HG02943 (cell line): ENCODE data around the gene CCDC87.
"Not testable (repeated sequence)": the region's sequence is repeated elsewhere in the genome, so short reads cannot be mapped to it uniquely, and the experiment has no call there.

Experiments
- ATAC-seq: cut with Tn5 transposase; IDR thresholded peaks from one replicate; pipeline ENCODE4 v1.9.1; 2021; ENCODE audit warnings: mild to moderate bottlenecking, low read depth, moderate library complexity; ENCODE audit not compliant: unreplicated experiment

CCDC87 gene

GRCh38 chr11:66582565-66583147 is 10.2 kb downstream of the CCDC87 start:
- not testable (repeated sequence) for ATAC-seq

DNA sequence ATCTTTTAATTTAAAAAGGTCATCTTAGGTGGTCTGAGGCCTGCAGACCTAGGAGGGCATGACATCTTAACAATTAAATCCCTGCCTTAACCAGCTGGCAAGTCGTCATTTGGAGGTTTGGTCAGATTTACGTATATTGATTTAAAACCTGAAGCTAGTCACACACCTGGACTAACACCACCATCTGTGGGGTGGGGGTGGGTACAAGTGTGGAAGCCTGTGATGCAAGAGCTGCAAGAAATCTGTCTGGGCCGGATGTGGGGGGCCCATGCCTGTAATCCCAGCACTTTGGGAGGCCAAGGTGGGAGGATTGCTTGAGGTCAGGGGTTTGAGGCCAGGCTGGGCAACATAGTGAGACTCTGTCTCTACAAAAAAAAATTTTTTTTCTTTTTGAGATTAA is 11.6 kb downstream of the CCDC87 start:
- ATAC-seq, result no peak

- ATAC-seq, result no peak
Measured at GRCh38 chr11:66580803-66581202, 12.1 kb downstream of the CCDC87 start.

GRCh38 chr11:66579017-66579606 is 13.8 kb downstream of the CCDC87 start:
- ATAC-seq, result no peak

GRCh38 chr11:66570850-66571180 is 22.0 kb downstream of the CCDC87 start:
- no peak for ATAC-seq

DNA sequence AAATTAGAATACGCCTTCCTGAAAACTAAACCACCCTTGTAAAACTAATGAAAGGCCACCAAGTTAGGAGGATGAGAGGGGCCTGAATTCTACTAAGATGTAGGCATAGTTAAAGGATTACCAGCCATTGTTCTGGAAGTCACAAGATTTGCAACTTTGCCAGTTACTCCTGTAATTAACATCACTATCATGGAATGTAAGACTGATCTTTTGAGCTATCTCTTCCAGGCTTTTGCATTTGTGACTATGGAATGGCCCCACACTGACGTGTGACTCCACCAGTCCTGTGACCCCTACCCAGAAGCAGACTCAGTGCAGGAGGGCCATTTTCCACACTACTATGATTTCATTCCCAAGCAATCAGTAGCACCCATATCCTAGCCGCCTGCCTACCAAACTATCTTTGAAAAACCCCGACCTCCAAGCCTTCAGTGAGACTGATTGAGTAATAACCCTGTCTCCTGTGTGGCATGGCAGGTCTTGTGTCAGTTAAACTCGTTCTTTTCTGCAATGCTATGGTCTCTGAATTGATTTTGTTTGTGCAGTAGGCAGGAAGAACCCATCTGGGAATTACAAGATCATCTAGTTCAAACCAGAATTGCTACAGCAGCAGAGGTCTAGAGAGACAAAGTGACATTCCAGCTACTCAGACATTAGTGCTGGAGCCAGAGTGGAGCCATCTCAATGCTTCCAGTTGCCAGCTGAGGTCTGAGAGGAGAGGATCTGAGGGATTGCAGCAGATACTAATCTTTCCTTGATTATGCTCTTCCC is 22.6 kb downstream of the CCDC87 start:
- ATAC-seq, result no peak

DNA sequence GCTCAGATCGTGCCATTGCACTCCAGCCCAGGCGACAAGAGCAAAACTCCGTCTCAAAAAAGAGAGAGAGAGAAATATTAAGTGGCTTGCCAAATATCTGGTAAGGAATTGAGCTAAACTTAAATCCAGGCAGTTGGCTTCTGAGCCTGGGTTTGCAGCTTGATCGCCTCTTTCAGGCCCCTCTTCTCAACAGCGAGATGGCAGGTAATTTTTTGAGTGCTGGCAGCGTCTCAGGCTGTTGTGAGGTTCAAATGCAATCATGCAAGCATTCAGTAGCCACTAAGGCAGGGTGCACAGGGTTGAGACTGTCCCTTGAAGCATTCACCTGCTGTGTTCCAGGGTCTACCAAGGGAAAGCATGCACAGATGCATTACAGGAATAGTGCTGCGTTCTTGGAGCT is 23.8 kb downstream of the CCDC87 start:
- no peak for ATAC-seq

GRCh38 chr11:66568124-66568916 is 24.5 kb downstream of the CCDC87 start, which contains the start of gene CTSF:
Gene CTSF (minus strand): TSS chr11:66568606. CDS start chr11:66568486, 120 bp downstream.
- ATAC-seq, result no peak

DNA sequence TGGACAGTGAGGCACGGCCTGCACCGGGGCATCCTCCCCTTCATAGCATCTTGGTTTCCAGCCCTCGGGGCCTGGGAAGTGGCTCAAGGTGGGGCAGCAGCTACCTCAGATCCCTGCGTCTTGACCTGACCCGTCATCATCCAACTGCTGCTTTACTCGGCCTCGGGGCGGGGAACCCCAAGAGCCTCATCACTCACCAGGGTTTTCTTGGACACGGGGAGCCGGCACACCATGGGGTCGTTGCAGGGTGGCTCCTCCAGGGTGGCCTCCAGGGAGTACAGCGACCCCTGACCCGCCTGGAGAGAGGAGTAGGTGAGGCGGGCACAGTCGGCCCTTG is 25.1 kb downstream of the CCDC87 start:
- ATAC-seq, result no peak

- no peak for ATAC-seq
Measured at GRCh38 chr11:66566221-66566620, 26.6 kb downstream of the CCDC87 start.

- no peak for ATAC-seq
Measured at GRCh38 chr11:66564984-66565383, 27.9 kb downstream of the CCDC87 start.

- no peak for ATAC-seq
Measured at GRCh38 chr11:66564538-66564937, 28.3 kb downstream of the CCDC87 start.

- ATAC-seq, result no peak
Measured at GRCh38 chr11:66563832-66564231, 29.0 kb downstream of the CCDC87 start.

GRCh38 chr11:66562907-66563583 is 29.8 kb downstream of the CCDC87 start:
- no peak for ATAC-seq

DNA sequence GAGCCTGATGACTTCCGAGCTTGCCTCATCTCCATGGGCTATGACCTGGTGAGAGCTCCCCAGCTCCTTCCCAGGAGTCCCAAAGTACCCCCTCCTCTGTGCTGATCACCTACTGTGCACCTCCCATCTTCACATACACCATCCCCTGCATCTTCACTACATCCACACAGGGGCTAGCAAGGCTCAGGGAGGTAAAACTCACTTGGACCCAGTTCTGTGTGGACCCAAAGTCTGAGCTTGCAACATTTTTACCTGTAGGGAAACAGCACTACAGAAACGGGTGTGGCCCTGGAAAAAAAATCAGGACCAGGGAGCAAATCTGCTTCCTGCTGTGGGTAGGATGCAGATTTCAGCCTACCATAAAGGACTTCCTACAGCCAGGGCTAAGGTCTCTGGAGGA is 30.6 kb downstream of the CCDC87 start:
- no peak for ATAC-seq

DNA sequence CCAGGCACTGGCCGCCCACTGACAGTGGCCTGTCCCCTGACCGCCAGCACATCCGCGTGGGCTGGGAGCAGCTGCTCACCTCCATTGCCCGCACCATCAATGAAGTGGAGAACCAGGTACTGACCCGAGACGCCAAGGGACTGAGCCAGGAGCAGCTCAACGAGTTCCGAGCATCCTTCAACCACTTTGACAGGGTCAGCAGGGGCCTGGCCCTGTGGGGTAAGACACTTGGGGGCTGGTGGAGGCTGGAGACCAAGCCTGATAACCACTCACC is 31.0 kb downstream of the CCDC87 start:
- ATAC-seq, result no peak

GRCh38 chr11:66561178-66561974 is 31.5 kb downstream of the CCDC87 start:
- ATAC-seq, result no peak

- ATAC-seq, result no peak
Measured at GRCh38 chr11:66559866-66560676, 32.8 kb downstream of the CCDC87 start.

- ATAC-seq, result no peak
Measured at GRCh38 chr11:66559142-66559865, 33.6 kb downstream of the CCDC87 start.
